Adrenal gland (tissue), 12 donors: ENCODE measurements around the gene CCDC27. TPM values are rescaled to one million over a fixed set of nuclear protein-coding genes. Genes with fewer than 3 reads are reported as not detected.
A peak's percentile ranks its signal among the peaks of the same experiment; 100 is the strongest.
"Not testable (repeated sequence)": the region's sequence is repeated elsewhere in the genome, so short reads cannot be mapped to it uniquely, and the experiment has no call there.

Experiments used
- DNase-seq, 7 donors: peaks; one replicate each; pipeline ENCODE4 v3.0.0-alpha.2; 2019 to 2020
- H3K27ac ChIP-seq, 5 donors: fragments of 200-600 bp; sonication (generic) in 4 of 5; 1 replicate in 3 of 5; 2 replicates in 2 of 5; pipeline versions ENCODE4 v1.5.1 to v1.8.0; 2016 to 2020; ENCODE audit warnings: mild to moderate bottlenecking in 1 of 5
- H3K27me3 ChIP-seq: fragments of 200-600 bp; 2 replicates; pipeline ENCODE4 v1.8.0; 2021
- H3K36me3 ChIP-seq, 2 donors: fragments of 200-600 bp; replicated peaks in 1 of 2; 1 replicate in 1 of 2; 2 replicates in 1 of 2; pipeline versions ENCODE4 v1.5.1 to v1.8.0; 2018 to 2022
- H3K4me1 ChIP-seq, 2 donors: fragments of 200-600 bp; replicated peaks in 1 of 2; 1 replicate in 1 of 2; 2 replicates in 1 of 2; pipeline versions ENCODE4 v1.5.1 to v1.8.0; 2018 to 2021
- H3K4me3 ChIP-seq, 4 donors: fragments of 200-600 bp; sonication (generic) in 3 of 4; one replicate each; pipeline ENCODE4 v1.5.1; 2016 to 2018
- H3K9me3 ChIP-seq, 3 donors: fragments of 200-600 bp; sonication (generic) in 1 of 3; replicated peaks in 1 of 3; 1 replicate in 2 of 3; 2 replicates in 1 of 3; pipeline versions ENCODE4 v1.5.1 to v1.8.0; 2016 to 2021
- CTCF ChIP-seq, 6 experiments: fragments of 450-650 bp in 4 of 6; fragments of 200-600 bp in 2 of 6; sonication (generic) in 1 of 6; IDR thresholded peaks; 1 replicate in 5 of 6; 2 replicates in 1 of 6; pipeline versions ENCODE4 v1.5.1 to v1.8.0; 2016 to 2021; ENCODE audit warnings: antibody characterized with exemption in 6 of 6, mild to moderate bottlenecking in 2 of 6, moderate library complexity in 1 of 6
- POLR2A ChIP-seq, 2 donors: fragments of 450-650 bp; IDR thresholded peaks; one replicate each; pipeline ENCODE4 v1.6.1; 2017; ENCODE audit warnings: antibody characterized with exemption in 2 of 2, mild to moderate bottlenecking in 2 of 2, moderate library complexity in 1 of 2
- WGBS, 4 donors: extraction: QIAGEN DNeasy Blood & Tissue Kit in 2 of 4; methylation state at CpG; one replicate each; pipeline versions ENCODE4 v1.1.5 to v1.1.7; 2013 to 2017; 5-methylcytosine and 5-hydroxymethylcytosine counted together
- intact Hi-C, 2 donors: fragments of 100-400 bp; cut with DNase I; formaldehyde crosslinking; loops; one replicate each; pipeline versions ENCODE4 v1.14.1 to v1.15.0; 2022 to 2023
- polyA plus RNA-seq, 3 donors: library from polyadenylated mRNA; stranded (reverse); fragments of 200-250 nt in 2 of 3; fragments of 350-450 nt in 1 of 3; fragmentation: Illumina TruSeq in 1 of 3; extraction: RNeasy Lipid Tissue Mini Kit (QIAGEN cat#74804) in 1 of 3; gene quantifications; one replicate each; pipeline ENCODE4 v1.2.3, GENCODE V29; 2013 to 2014
- total RNA-seq, 9 donors: library from RNA; depleted of rRNA in 4 of 9; stranded (reverse); fragments of >200 nt in 4 of 9; fragments of 120-200 nt in 1 of 9; fragmentation: NEBNext Ultra II Directional in 1 of 9; extraction: Animal tissue kit (Norgen Biotek cat#: 25700) in 1 of 9; gene quantifications; one replicate each; pipeline versions ENCODE4 v1.1.0 to v1.2.4, GENCODE V29; 2013 to 2023
- donor health status: healthy with polysubstance abuse.
- donor health status: Bipolar disorder and iron deficiency.
- donor health status: DM: yes; HTN: yes; CAD: no.
- donor health status: DM: no; HTN: no; CAD: no.
- donor health status: DM: no; HTN: no; CAD: no.
- donor health status: DM: yes; HTN: yes; CAD: no.

The CCDC27 gene
- total and polyA plus RNA-seq, 12 donors = not detected

GRCh38 chr1:3803905-3804626, 51.8 kb downstream of the CCDC27 start:
- WGBS, 4 donors = 46 to 57% (median 48%) methylated on average over 19 of the region's 19 CpGs
- no peak for TF ChIP-seq POLR2A (IDR thresholded peaks at IDR 0.05)
- TF ChIP-seq CTCF (IDR thresholded peaks at IDR 0.05) = no peak
- intact Hi-C loops = no loop called here
- Histone ChIP-seq H3K4me3 (no peak overlapping the region), H3K36me3 (no peaks in the 10 kb centered on the region), H3K27me3 (no peaks in the 10 kb centered on the region), H3K27ac (peak overlapping the region in 2 of 5 donors; percentile 4 to 32), H3K4me1 (no peaks in the 10 kb centered on the region), H3K9me3 (no peaks in the 10 kb centered on the region)
- no peak for DNase-seq

- DNase-seq, H3K27me3 ChIP-seq, H3K9me3 ChIP-seq, H3K4me3 ChIP-seq, H3K4me1 ChIP-seq, intact Hi-C loops, H3K36me3 ChIP-seq: not testable (repeated sequence)
- WGBS, 4 donors = 45 to 57% (median 46%) methylated on average over 7 of the region's 7 CpGs
- H3K27ac ChIP-seq = peak overlapping the region in 1 of 5 donors; percentile 4
These were observed 52.3 kb downstream of the CCDC27 start for GRCh38 chr1:3804627-3804944.

- no peak for DNase-seq
- Histone ChIP-seq H3K9me3 (no peaks in the 10 kb centered on the region), H3K27ac (no peak overlapping the region), H3K4me1 (no peaks in the 10 kb centered on the region), H3K4me3 (no peak overlapping the region), H3K27me3 (no peaks in the 10 kb centered on the region), H3K36me3 (no peaks in the 10 kb centered on the region)
- 78 to 86% (median 84%) methylated on average over 11 of the region's 11 CpGs for WGBS, 4 donors
- TF ChIP-seq POLR2A (IDR thresholded peaks at IDR 0.05) (no peak), CTCF (IDR thresholded peaks at IDR 0.05) (no peak)
- intact Hi-C loops = no loop called here
These were observed 52.8 kb downstream of the CCDC27 start for GRCh38 chr1:3805038-3805437.

- DNase-seq = no peak
- WGBS, 4 donors = 64 to 91% (median 79%) methylated on average over 4 to 5 of the region's 5 CpGs
These were observed 55.5 kb downstream of the CCDC27 start for GRCh38 chr1:3807769-3808168.

More at GRCh38 chr1:3807769-3808168, 55.5 kb downstream of the CCDC27 start:
- Histone ChIP-seq H3K9me3 (no peaks in the 10 kb centered on the region), H3K4me3 (no peak overlapping the region), H3K27ac (no peak overlapping the region), H3K4me1 (no peaks in the 10 kb centered on the region), H3K36me3 (no peaks in the 10 kb centered on the region), H3K27me3 (no peaks in the 10 kb centered on the region)
- intact Hi-C loops = no loop called here
- TF ChIP-seq CTCF (IDR thresholded peaks at IDR 0.05) (no peak), POLR2A (IDR thresholded peaks at IDR 0.05) (no peak)
